ENCODE results near the gene KHSRP.

DNA sequence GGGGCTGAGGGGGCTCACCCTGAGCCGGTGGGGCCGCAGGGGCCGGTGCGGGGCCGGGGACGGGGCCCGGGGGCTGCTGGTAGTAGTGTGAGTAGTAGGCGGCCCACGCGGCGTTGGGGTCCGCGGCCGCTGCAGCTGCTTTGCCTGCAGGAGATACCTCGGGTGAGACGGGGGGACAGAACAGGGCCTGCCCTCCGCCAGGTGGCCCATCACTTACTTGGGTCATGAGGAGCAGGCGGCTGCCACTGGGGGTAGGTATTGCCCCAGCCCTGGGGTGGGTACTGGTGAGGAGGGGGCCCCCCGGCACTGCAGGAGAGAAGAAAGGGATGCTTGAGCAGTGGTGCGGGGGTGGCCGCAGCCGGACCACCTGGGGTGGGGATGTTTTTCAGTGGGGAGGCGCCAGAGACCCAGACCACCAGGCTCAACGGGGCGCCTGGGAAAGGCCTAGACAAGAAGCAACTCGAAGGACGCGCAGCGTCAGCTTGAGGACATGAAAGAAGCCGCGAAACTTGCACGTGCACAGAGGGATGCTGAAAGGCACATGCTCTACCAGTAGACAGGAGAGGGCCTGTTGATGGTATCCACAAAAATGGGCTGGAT, 8.9 kb downstream of the KHSRP start:
- TF ChIP-seq, protein P1, sequence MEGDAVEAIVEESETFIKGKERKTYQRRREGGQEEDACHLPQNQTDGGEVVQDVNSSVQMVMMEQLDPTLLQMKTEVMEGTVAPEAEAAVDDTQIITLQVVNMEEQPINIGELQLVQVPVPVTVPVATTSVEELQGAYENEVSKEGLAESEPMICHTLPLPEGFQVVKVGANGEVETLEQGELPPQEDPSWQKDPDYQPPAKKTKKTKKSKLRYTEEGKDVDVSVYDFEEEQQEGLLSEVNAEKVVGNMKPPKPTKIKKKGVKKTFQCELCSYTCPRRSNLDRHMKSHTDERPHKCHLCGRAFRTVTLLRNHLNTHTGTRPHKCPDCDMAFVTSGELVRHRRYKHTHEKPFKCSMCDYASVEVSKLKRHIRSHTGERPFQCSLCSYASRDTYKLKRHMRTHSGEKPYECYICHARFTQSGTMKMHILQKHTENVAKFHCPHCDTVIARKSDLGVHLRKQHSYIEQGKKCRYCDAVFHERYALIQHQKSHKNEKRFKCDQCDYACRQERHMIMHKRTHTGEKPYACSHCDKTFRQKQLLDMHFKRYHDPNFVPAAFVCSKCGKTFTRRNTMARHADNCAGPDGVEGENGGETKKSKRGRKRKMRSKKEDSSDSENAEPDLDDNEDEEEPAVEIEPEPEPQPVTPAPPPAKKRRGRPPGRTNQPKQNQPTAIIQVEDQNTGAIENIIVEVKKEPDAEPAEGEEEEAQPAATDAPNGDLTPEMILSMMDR (conservative IDR thresholded peaks at IDR 0.05; ENCODE audit: low read depth, low read length), result no peak
- TF ChIP-seq EZH2 (IDR thresholded peaks at IDR 0.05; ENCODE audit: borderline replicate concordance, low read depth, low read length, poor library complexity, severe bottlenecking), result no peak

Measured in A673 (cell line).